Tibial nerve (tissue), 3 donors: ENCODE data around the gene ZNF778.

Source experiments
- POLR2A ChIP-seq, 2 donors: fragments of 450-650 bp; IDR thresholded peaks; one replicate each; pipeline ENCODE4 v1.6.1; 2017; ENCODE audit warnings: antibody characterized with exemption in 2 of 2, mild to moderate bottlenecking in 2 of 2, moderate library complexity in 2 of 2
- TF ChIP-seq, protein P1 (sequence below), 5 experiments: fragments of 200-600 bp in 3 of 5; fragments of 450-650 bp in 2 of 5; sonication (generic) in 3 of 5; IDR thresholded peaks; one replicate each; pipeline ENCODE4 v1.5.1; 2016 to 2019; ENCODE audit warnings: antibody characterized with exemption in 5 of 5, mild to moderate bottlenecking in 3 of 5, moderate library complexity in 2 of 5

- TF ChIP-seq, protein P1, sequence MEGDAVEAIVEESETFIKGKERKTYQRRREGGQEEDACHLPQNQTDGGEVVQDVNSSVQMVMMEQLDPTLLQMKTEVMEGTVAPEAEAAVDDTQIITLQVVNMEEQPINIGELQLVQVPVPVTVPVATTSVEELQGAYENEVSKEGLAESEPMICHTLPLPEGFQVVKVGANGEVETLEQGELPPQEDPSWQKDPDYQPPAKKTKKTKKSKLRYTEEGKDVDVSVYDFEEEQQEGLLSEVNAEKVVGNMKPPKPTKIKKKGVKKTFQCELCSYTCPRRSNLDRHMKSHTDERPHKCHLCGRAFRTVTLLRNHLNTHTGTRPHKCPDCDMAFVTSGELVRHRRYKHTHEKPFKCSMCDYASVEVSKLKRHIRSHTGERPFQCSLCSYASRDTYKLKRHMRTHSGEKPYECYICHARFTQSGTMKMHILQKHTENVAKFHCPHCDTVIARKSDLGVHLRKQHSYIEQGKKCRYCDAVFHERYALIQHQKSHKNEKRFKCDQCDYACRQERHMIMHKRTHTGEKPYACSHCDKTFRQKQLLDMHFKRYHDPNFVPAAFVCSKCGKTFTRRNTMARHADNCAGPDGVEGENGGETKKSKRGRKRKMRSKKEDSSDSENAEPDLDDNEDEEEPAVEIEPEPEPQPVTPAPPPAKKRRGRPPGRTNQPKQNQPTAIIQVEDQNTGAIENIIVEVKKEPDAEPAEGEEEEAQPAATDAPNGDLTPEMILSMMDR (IDR thresholded peaks at IDR 0.05): no peak
- TF ChIP-seq POLR2A (IDR thresholded peaks at IDR 0.05): no peak
Observed at GRCh38 chr16:89183975-89184676, 33.4 kb upstream of the ZNF778 start.
